Activated CD8-positive, alpha-beta memory T cell treated with anti-CD3 and anti-CD28 coated beads, Interleukin-2, amount 50 U/mL, for 48 hours (primary cell): Measurements from ENCODE around the gene TRPM3.
"Not testable (repeated sequence)": the region's sequence is repeated elsewhere in the genome, so short reads cannot be mapped to it uniquely, and the experiment has no call there.

Experiments used
- DNase-seq: peaks from one replicate; pipeline ENCODE4 v3.0.0-alpha.2; 2020

TRPM3 gene

GRCh38 chr9:70994582-70994981 is 126.8 kb downstream of the TRPM3 start:
- DNase-seq: no peak

DNA sequence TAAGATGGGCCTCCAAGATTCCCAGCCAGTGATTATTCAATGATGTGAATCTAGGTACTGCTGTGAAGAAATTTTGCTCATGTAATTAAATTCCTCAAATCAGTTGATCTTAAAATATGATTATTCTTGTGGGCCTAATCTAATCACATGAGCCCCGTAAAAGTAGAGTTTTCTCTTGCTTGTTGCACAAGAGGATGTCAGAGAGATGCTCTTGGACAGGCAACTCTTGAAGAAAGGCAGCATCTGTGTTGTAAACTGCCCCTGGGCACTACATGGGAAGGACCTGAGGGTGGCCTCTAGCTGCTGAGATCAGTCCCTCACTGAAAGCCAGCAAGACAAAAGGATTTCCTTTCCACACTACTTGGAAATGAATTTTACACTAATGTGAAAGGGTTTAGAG is 132.9 kb downstream of the TRPM3 start:
- no peak for DNase-seq

GRCh38 chr9:70987986-70988385 is 133.4 kb downstream of the TRPM3 start:
- DNase-seq: no peak

DNA sequence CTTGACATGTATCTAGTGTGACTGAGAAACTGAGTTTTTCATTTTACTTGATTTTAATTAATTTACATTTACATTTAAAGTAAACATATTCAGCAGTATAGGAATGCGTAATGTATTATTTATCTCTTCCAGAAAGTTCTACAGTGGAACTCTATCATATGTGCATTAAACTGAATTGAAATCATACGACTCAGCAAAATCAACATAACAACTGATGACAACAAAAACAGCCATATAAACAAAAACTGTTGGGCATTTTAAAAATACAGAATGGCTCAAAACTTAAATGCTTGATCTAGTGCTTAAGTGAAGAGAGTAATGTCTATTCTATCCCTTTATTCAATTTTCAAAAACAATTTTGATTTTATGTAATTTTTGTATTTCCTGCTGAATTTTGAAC is 134.4 kb downstream of the TRPM3 start:
- no peak for DNase-seq

- no peak for DNase-seq
Measured at GRCh38 chr9:70983723-70984295, 137.6 kb downstream of the TRPM3 start.

DNA sequence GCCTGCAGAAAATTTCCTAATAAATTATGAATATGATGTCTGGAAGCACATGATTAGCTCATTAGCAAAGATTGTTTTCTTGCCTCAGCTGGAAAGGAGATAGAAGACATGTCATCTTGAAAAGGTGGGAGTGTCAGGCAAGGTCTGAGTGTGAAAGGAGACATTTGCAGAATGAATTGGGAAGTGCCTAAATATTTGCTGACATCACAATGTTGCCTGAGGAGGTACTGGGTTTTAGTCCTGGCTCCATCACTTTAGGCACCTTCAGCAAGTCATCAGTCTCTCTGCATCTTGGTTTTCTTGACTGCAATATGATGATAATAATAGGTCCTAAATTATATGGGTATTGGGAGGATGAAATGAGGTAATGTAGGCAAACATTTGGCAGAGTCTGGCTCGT is 140.1 kb downstream of the TRPM3 start:
- DNase-seq: no peak

DNA sequence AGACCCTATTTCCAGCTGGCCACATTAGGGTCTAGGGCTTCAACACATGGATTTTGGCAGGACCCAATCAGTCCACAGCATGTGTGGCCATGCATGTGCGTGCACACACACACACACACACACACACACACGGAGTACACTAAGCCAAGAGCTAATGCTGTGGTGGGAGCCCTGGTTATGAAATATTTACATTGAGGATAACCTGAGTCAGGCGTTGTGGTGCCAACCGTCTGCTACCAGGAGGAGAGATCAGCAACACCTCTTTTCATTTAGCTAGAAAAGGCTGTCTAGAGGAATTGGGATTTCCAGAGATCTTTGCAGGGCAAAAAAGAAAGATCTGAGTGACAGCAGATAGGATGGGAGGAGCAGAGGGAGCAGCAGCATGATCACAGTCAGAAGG is 141.5 kb downstream of the TRPM3 start:
- no peak for DNase-seq

DNA sequence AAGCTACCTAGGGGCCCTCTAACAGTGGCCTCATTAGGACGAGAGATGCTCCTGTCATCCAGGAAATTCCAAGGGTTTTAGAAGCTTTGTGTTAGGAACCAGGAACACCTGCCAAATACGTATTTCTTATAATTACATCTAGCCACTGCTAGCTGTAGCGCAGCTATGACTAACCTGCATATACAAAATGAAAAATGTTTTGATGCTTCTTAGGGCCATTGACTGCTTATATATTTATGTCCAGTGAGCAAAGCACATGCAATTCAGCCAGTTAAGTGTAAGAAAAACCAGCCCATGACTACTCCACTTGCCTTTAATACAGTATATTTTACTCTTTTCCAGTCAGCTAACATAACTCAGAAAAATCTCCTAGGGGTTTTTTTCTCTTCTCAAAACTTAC is 143.3 kb downstream of the TRPM3 start:
- no peak for DNase-seq

DNA sequence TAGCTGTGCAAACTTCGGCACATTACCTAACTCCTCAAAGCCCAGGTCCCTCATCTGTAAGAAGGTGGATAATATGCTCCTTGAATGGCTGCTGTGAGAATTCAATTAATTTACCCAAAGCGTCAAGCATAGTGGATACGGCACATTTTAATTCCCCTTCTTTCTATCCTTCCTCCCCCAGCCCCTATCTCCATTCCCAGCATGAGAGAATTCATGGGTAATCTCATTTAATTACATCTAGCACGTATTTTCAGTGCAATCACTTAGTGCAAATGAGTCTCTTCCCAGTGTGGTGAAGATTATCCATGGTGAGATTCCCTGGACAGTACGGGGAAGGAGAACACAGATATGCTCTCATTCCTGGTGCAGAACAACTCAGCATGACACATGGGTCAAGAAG is 145.6 kb downstream of the TRPM3 start:
- DNase-seq: no peak

DNA sequence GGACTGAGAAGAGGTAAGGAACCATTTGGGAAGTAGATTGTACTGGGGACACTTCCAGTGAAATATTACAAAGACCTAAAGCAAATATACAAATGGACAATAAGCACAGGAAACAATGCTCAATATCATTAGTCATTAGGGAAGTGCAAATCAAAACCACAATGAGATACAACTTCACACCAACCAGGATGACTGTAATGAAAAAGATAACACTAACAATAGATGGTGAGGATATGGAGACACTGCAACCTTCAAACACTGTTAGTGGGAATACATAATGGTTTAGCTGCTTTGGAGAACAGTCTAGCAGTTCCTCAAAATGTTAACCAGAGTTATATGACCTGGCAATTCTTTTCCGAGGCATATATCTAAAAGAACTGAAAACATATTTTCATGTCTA is 149.7 kb downstream of the TRPM3 start:
- no peak for DNase-seq

GRCh38 chr9:70966380-70966779 is 155.0 kb downstream of the TRPM3 start:
- DNase-seq: not testable (repeated sequence)

GRCh38 chr9:70964861-70965260 is 156.6 kb downstream of the TRPM3 start:
- no peak for DNase-seq

- DNase-seq: no peak
Measured at GRCh38 chr9:70963554-70963953, 157.9 kb downstream of the TRPM3 start.

DNA sequence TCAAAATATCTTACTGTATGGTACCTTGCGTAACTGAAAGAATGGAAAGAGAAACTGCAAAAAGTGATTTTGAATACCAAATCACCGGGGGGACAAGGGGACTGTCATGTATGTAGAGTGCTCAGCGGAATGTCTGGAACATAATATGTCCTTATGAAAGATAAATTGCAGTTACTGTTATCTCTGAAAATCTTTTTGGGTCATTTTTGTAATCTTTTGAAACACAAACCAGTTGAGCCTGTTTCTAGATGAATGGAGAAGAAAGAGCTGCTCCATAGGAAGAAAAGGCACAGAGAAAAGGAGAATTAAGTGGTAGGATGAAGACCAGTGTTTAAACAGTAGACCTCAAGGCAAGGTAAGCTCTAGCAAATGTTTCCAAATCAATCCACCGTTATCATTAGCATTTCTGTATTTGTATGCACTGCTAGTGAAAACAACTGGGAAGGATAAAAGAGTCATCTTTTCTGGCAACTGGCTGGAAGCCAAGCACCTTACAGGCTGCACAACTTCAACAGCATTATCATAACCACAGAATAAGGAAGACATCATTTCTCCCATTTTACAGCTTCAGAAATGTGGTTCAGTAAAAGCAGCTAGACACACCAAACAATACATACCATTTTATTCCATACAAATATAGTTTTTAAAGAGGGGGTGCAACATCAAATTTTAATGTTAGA is 158.5 kb downstream of the TRPM3 start:
- no peak for DNase-seq

- no peak for DNase-seq
Measured at GRCh38 chr9:70959366-70959765, 162.1 kb downstream of the TRPM3 start.

DNA sequence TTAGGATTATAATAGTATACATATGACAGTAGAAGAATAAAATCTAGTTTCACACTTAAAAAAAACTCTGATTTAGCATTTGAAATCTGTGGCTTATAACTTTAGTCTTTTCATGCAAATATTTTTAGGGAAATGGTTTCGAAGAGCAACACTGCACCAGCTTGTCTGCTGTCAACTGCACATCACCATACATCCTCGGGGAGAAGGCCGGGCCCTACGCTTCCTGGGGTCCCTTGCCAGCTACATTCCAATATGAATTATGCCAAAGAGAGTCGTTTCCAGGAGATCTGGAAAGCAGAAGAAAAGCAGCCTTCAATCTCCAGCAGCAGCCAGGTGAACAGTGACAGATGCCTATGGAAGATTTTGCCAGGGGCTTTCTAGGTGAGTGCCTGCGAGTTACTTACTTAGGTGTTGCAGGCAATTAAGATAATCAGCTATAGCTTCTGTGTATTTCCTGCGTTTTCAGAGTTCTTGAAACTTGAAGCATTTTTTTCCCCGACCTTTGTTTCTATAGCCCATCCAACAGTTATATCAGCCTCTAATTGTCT is 166.8 kb downstream of the TRPM3 start:
- no peak for DNase-seq

DNA sequence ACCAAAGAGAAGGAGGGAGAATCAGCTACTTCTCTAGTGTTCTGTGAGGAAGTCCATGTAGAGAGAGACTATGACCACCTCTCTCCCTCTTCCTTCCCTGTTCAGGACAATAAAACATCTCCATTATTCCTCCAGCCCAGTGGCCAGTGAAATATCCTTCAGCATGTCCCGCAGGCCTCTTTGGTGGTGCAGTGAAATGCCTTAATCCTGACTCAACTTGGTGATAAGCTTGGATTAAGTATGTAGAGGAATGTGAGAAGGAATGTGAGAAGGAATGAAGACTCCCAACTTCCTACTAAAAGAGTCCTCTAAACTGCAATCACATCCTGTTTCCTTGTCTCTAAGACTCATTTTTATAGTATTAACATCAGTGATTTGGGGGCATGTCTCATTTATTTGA is 167.3 kb downstream of the TRPM3 start:
- no peak for DNase-seq

- no peak for DNase-seq
Measured at GRCh38 chr9:70951749-70952727, 169.4 kb downstream of the TRPM3 start.

DNA sequence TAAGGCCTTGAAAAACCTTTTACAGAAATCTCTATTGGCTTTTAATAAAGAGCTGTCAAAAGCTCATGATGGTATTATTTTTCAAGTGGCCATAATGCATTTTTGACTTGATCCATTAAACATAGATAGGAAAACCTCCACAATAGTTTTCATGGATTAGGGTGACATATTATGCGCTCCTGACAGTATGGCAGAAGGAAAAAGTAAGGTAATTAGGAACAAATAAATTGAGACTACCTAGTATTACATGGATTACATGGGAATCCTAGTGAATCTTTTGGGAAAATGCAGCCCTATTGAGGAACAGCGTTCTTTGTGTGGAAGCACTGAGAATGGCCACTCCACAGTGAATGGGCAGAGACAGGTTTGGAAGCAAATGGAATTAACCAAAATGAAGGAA is 171.2 kb downstream of the TRPM3 start:
- no peak for DNase-seq

DNA sequence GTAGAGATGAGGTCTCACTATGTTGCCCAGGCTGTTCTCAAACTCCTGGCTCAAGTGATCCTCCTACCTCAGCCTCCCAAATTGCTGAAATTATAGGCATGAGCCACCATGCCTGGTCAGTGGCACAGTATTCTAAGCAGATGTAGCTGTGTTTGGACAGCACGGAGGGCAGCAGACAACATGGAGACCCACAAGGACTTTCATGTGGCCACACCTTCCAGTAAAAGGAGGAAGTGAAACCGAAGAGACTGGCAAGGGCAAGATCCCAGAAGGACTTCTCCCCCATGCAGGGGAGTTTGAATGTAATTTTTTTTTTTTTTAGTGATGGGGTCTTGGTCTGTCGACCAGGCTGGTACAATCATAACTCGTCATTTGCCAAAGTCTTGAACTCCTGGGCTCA is 172.2 kb downstream of the TRPM3 start:
- no peak for DNase-seq

GRCh38 chr9:70948744-70949143 is 172.7 kb downstream of the TRPM3 start:
- DNase-seq: no peak

GRCh38 chr9:70947511-70947910 is 173.9 kb downstream of the TRPM3 start:
- no peak for DNase-seq

DNA sequence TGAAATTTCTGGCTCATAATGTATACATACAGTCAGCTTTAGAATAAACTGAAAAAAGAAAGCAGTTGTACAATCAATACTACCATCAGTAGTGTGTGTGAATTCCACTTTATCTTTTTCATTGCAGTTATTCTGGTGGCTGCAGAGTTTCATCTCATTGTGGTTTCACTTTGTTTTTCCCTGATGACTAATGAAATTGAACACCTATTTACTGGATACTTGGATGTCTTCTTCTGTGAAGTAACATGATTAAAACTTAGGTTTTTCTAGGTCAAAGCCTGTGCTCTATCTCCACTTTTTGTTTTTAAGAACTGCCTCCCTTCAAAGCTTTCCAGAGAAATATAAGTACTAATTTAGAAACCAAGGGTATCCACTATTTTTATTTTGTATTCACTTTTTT is 174.3 kb downstream of the TRPM3 start:
- no peak for DNase-seq

DNA sequence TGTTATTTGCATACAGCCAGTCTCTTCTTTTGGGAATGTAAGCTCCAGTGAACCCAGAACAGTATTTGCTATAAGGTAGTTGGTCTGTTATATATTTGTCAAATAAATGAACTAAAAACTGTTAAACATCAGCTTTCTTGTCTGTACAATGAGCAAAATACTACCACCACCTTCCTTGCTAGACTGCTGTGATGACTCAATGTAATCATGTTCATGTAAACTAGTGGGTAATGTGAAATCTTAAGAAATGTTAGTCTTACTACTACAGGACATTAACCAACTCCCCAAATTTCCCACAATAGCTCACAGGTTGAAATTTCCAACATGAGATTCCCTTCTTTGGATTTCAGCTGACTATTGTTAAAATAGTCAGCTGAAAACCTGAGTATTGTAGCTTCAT is 176.1 kb downstream of the TRPM3 start:
- DNase-seq: no peak
